ENCODE data around the gene HGF. TPM values are rescaled to one million over a fixed set of nuclear protein-coding genes. Genes with fewer than 3 reads are reported as not detected.
"Not testable (repeated sequence)": the region's sequence is repeated elsewhere in the genome, so short reads cannot be mapped to it uniquely, and the experiment has no call there.

Gene HGF
- total RNA-seq, 1 donor from 2014 or later, result 8.0 TPM

DNA sequence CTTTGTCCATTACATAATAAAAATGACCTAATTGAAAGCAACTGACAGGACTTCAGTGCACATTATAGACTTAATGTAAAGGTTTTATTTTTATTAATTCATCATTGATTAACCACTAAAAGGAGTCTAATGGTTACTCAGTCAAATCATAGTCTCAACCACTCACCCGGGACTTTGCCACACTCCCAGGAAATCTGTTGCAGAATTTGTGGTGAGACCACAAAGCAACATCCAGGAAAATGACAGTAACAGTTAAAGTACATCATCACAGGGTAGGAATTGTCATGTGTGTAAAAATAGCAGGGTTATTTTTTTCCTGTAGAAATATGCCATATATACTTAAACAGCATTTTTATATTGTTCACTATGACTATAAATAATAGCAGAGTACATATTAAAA lies 6.3 kb upstream of the HGF start:
- no peak for DNase-seq (ENCODE audit: low spot score)

DNA sequence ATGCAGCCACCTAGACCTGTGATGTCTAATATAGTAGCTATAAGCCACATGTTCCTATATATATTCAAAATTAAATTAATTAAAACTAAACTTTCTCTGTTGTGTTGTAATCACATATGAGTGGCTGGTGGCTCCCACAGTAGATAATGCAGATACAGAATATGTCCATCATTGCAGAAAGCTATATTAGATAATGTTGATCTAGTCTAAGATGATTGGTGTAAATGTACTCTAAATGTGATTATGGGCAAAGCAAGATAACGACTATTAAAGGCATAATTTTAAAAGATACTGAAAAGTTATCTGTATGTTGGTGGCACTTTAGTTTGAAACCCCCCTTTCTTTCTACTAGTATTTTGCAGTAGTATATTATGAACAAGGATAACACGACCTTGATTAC lies 5.7 kb upstream of the HGF start:
- DNase-seq (ENCODE audit: low spot score), result no peak

DNA sequence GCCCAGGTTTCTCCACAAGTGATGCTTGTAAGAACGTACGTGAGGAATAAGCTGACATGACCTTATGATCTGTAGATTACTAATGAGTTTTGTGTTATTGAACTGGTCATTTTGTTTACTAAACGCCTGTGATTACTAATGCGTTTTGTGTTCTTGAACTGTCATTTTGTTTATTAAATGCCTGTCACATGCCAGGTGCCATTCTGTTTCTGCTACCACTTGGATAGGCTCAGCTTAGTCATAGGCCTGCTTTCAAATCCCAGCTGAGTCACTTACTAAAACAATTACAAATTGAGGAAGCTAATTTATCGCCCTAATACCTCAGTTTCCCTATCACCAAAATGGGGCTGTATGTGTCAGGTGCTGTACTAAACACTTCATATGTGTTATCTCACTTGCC lies 4.7 kb upstream of the HGF start:
- DNase-seq (ENCODE audit: low spot score), result no peak

DNA sequence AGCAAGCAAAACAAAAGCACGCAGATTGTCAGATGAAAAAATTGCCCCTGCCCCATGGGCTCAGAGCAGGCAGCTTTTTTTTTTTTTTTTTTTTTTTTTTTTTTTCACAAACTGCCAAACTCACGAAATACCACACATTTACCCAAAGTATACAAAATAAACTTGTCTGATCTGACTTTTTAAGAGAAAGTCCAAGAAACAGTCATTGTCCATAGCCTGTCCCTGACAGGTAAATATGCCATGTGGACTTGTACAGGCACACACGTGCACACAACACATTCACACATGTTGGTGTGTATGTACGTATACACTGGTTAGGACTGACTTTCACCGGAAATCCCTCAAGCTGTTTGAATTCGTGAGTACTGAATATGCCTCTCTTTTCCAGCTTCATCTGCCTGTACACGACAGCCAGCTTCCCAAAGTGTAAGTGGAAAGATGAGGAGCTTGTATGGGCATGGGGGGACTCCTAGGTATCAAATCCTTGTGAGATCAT lies 929 bp upstream of the HGF start:
- no peak for DNase-seq (ENCODE audit: low spot score)

DNA sequence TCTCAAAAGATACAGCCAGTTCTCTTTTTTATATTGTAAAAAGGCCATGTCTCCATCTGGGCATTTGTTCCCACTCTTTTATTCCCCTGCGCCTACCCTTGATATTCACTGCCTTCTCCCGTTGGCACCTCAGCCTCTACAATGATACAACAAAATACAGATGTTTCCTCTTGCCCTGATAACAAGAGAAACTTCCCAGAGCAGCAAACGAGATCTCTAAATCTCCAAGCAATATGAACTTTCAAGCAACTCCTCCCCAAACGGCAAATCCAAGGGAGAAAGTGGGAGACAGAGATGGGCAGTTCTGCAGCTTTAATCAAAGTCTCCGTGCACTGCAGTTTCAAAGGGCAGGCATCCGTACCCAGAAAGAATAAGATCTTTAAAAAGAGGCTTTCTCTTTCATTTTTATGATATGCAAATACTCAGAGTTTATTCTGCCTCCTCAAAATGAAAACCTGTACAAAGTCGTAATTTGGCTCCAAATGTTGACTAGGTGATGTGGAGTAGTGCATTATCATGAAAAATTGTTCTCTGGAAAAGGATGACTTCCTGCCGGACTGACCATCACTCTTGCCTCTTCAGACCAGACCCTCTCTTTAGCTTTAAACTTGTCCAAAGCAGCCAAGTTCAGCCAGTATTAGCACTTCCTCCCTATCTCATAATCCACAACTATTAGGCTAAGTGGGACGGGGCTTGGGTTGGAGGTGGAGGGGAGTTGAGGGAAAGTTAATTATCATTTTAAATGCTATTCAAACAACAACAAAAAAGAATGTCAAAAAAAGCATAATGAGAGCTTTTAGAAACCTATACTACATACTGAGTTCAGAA lies 682 bp downstream of the HGF start:
- no peak for DNase-seq (ENCODE audit: low spot score)

DNA sequence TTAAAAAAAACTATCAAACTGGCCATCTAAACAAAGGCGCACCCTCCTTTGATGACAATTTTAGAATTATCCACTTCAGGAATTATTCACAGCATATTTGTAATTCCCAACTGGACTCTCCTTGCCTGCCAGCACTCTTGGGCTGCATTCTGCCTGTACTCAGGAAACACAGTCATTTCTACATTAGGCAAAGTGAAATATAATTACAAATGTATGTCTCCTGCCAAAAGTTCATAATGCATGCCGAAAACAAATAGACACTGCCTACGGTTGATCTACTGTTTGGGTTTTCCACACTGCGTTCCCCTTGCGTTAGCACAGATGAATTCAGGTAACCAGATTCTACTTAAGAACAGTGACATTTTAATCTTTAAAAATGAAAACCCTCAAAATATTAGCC lies 1.9 kb downstream of the HGF start:
- DNase-seq (ENCODE audit: low spot score), result no peak

DNA sequence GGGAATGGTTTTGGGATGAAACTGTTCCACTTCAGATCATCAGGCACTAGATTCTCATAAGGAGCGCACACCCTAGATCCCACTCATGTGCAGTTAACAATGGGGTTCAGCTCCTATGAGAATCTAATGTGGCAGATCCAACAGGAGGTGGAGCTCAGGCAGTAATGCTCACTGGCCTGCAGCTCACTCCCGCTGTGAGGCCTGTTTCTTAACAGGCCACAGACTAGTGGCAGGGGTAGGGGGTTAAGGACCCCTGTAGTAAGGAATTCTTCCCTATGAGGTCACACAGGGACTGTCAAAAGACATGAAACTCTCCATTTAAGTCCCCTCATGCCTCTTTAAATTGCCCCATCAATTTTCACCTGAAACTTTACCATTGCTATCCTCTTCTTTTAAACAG lies 8.0 kb downstream of the HGF start:
- DNase-seq (ENCODE audit: low spot score), result no peak

DNA sequence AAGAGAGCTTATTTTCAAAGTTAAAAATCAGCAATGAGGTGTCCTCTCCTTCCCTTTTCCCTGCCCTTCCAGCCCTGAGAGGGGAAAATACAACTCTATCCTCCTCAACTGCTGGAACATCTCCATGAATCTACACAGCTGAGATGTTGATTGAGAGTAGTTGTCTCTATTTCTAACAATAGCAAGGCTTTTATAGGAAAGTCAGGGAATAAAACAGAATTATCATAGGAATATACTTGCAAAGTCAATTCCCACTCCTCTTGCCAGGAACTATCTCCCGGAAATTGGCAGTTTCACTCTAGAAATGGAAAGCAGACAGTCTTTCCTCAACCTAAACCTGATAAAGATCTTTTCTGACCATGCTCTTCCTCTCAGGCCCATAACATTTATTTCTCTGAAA lies 8.8 kb downstream of the HGF start:
- no peak for DNase-seq (ENCODE audit: low spot score)

DNA sequence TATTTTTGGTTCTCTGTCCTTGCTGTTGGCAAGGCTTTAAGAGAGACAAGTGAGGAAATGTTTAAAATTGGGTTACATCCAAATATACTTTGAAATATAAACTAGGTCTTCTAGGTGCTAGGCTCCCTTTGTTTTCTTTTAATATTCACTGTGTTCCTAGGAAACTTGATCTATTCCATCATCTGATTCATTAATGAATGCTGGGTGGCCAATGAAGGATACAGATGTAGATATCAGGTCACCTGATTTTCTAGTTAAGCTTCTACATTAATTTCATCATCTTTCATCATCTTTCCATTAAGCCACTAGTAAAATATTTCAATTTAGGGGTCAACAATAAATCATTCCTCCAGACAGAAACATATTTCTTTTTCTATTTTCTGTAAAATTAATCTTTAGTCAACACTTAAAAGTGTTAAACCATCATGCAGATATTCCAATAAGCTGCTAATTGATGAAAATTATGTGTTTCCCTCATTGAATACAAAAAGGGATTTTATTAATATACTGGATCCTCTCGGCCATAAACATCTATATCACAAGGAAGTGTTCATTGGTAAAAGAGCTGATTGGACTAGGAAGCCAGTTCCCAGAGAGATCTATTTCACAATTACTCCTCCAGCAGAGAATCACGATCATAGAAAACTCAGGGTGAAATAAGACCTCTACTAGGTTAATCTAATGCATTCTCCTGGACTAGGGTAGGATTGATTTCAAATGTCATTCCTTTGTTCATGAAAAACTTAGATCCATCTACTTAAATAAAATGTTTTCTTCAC lies 14.7 kb downstream of the HGF start:
- no peak for DNase-seq (ENCODE audit: low spot score)

DNA sequence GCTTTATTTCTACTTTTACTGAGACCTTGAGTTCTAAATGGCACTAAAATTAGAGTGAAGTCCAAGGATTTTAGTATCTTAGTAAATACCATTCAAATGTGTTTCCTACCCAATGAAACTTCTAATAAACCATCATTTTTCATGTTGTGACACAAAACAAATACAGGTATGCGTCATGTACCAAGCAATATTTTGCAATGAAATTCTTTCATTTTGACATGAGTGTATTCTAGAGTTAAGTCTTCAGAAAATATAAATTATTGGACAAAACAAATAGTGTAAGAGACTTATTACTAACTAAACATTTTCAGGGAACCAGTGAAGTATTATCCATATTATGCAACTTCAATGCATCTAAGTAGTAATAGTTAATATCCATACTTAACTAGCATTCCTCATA lies 16.5 kb downstream of the HGF start:
- DNase-seq (ENCODE audit: low spot score), result no peak

DNA sequence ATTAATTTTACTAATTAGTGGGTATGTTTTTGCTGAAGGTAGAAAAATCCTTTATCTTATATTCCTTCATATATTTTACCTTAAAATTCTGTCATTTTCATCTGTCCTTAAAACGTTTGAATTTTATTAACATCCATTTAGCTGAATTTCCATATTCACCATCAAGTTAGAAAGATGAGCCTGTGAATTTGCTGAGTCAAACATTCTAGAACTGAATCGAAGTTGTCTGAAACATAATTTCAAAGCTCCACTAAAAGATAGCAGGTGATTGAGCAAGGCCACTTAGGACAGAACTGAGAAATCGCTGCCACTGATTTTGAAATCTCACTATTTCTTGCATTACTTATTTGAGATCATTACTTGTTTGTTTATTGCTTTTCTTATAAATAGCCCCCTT lies 17.5 kb downstream of the HGF start:
- DNase-seq (ENCODE audit: low spot score), result no peak

DNA sequence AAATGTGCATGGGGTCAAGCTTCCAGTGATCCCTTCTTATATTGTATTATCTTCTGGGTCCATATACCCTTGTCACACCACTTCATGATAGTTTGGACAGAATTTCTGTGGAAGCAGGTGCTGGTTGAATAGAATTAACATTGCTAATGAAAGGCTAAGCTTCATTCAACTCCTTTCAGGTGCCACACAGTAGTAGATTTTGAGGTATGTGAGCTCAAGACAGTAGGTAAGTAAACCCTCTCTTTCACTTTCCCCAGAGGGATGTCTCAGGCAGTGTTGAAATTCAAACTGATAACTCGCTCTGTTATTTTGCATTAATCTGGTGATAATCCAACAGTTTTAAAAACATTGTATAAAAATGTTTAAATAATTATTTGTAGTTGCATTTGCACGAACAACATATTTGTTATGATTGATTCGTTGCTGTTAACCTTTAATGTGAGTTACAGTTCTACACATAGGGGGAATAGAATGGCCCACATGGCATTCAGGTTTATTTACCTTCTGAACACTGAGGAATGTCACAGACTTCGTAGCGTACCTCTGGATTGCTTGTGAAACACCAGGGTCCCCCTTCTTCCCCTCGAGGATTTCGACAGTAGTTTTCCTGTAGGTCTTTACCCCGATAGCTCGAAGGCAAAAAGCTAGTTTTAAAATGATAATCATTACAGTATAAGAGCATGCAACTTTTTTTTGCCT lies 18.1 kb downstream of the HGF start:
- no peak for DNase-seq (ENCODE audit: low spot score)

DNA sequence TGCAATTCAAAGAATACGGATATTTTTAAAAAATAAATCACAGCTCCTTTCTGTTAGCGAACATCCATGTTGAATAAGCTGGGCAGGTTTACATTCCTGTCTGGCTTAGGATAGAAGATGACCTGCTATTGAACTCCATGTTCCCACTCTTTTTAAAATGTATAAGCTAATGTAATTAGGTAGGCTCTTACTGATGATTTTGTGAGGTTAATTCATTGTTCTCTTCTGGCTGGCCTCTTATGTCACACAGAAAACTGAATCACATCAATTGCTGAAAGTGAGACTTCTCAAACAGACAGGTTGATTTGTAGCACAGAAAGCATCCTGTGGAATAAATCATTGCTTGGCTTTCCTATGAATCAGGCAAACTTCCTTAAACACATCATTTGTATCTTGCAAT lies 24.2 kb downstream of the HGF start:
- no peak for DNase-seq (ENCODE audit: low spot score)

DNA sequence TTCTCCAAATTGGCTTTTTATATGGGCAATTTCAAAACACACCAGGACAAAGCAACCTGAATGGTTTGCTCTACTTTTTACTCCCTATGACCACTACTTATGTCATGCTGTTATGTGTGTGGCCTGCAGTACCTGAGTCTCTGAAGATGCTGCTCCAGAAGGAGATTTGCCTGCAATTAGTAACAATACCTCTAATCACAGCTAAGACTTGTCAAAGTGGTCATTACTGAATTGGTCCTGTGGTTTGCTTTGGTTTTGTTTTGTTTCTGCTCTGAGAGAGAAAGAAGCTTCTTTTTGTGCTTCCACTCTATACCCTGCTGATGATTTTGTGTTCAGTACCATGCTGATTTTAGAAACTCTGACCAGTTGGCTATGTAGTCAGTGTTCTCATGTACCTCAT lies 25.5 kb downstream of the HGF start:
- DNase-seq (ENCODE audit: low spot score), result no peak

DNA sequence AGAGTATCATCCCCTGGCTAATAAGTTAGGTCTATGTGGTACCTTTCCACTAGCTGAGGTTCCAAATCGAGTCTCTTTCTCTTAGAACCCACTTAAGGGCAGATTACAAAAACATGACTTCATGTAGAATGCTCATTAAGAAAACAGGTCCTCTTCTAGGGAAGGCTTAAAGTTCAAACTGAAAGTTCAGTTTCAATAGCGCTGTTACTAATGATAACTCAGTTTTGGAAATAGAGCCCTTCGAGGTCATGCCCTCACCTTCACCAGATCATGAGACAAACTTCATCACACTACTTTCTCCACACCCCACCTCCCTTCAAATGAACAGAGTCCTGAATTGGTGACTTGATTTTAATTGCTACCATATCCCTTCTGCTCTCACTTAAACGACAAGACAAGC lies 26.2 kb downstream of the HGF start:
- no peak for DNase-seq (ENCODE audit: low spot score)

DNA sequence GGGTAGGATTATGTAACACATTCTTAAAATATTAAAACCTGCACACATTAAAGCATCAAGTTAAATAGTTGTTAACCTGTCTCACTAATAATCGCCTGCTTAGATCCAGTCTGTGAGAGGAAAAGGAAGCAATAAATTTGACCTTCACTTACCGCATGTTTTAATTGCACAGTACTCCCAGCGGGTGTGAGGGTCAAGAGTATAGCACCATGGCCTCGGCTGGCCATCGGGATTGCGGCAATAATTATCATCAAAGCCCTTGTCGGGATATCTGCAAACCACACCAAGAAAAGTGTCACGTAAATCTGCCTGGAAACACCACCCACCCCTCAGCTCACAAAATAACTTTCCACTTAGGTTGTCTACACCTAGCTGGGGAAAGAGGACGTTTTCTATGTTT lies 26.6 kb downstream of the HGF start:
- no peak for DNase-seq (ENCODE audit: low spot score)

DNA sequence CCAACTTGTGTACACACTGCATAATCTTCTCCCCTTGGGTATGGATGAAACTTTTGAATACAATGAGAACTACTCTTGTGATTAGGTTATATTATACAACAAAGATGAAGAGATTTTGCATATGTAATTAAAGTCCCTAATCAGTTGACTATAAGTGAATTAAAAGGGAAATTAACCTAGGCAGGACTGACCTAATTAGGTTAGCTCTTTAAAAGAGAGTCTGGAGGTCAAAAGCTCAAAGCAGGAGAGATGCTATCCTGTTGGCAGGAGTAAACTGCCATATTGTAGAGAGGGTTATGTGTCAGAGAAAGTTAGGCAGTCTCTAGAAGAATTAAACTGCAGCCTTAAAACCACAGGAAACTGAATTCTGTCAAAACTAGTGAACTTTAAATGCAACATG lies 29.4 kb downstream of the HGF start:
- no peak for DNase-seq (ENCODE audit: low spot score)

DNA sequence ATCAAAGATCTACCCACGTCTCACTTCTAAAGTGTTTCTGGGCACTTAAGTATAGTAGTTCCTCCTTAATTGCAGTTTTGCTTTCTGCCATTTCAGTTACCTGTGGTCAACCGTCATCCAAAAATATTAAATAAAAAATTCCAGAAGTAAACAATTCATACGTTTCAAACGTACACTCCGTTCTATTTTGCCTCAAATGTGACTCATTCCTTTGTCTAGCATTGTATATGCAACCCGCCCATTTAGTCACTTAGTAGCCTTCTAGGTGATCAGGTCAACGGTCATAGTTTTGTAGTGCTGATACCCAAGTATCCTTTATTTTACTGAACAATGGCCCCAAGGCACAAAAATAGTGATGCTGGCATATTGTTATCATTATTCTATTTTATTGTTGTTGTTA lies 33.8 kb downstream of the HGF start:
- no peak for DNase-seq (ENCODE audit: low spot score)

DNA sequence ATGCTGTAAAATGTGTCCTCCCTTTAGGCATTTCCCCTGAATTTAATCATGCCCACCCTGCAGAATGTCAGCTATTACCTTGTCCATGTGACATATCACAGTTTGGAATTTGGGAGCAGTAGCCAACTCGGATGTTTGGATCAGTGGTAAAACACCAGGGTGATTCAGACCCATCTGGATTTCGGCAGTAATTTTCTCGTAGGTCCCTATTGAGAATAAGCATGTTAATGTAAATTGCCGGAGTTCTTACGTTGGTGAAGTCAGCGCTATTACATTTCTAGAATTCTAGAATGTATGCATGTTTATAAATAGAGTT lies 44.1 kb downstream of the HGF start:
- DNase-seq (ENCODE audit: low spot score), result no peak

DNA sequence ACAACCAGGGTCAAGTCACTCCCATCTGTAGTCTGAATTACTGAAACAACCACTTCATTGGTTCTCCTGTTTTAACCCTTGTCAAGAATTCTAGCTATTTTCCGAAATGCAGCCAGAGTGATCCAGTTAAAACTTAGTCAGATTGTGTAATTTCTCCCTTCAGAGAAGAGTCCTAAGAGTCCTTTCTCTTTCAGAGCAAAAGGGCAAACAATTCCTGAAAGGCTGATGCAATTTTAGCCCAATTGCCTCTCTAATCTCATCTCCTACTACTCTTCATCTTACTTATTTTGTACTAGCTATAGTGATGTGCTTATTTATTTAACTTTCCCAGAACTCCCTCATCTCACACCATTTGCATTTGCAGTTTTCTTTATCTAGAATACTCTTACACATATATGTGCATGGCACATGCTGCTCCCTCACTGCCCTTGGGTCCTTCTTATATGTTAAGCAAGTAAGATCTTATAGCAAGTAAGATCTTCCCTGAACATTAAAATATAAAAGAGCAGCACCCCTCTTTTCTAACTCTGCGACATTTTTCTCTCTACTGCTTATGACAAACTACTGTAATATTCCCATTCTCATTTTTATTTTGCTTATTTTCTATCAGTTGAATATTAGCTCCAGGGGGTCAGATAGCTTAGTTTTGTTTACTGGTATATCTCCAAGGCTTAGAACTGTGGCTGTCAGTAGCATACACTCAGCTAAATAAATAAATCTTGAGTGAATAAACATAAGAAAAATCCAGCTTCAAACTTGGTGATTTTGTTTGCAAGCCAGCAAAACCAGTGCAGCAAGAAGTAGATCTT lies 44.6 kb downstream of the HGF start:
- no peak for DNase-seq (ENCODE audit: low spot score)

DNA sequence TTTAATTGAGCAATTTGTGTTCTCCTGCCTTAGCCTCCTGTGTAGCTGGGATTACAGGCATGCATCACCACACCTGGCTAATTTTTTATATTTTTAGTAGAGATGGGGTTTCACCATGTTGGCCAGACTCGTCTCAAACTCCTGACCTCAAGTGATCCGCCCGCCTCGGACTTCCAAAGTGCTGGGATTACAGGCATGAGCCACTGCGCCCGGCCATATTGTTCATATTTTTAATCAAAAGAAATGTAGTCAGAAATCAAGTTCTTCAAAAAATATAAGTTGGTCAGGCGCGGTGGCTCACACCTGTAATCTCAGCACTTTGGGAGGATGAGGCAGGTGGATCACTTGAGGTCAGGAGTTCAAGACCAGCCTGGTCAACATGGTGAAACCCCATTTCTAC lies 47.6 kb downstream of the HGF start:
- DNase-seq (ENCODE audit: low spot score), result not testable (repeated sequence)

DNA sequence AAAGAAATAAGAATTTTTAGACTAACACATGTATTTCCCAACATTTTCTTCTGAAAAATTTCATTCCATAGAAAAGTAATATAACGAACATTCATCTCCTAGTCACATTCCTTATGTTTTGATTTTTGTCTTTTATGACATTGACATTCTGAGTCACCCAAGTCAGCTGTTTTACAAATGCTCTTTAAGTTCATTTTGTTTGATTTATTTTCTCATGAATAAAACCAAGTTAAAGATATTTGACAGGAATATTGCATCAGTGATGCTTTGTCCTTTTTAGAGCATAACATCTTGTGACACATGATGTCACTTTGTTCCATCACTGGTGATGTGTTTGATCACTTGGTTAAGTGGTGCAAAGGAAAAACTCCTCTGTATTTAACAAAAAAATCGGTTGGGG lies 48.4 kb downstream of the HGF start:
- no peak for DNase-seq (ENCODE audit: low spot score)

Measured in mucosa of gallbladder (tissue), 1 donor.